Stimulated activated CD8-positive, alpha-beta memory T cell treated with anti-CD3 and anti-CD28 coated beads, Interleukin-12 subunit alpha, Interleukin-12 subunit beta, amount 100 ng/mL, for 24 hours (primary cell): ENCODE results near the gene ETV5.

Source experiments
- DNase-seq: peaks from one replicate; pipeline ENCODE4 v3.0.0-alpha.2; 2020; ENCODE audit errors: extremely low read depth

The ETV5 gene

GRCh38 chr3:186108941-186109865, at the start of gene ETV5:
TSS of gene ETV5 (minus strand) at chr3:186109089. CDS start at chr3:186105868, 3,221 bp downstream.
- DNase-seq, result peak; percentile 87

DNA sequence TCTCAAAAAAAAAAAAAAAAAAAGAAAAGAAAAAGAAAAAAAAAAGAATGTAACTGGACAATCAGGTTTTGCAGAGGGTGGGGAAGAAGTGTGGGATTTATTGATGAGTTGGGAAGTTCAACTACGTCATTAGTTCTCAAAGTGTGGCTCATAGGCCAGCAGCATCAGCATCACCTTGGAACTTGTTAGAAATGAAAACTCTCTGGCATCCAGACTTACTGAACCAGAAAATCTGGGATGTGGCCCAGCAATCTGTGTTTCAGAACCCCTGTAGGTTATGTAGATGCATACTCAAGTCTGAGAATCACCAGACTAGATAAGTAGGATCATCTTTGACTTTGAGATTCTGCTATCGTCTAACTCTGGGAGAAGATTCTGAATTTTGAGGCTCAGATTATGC, 45.8 kb upstream of the ETV5 start:
- DNase-seq, result no peak

GRCh38 chr3:186152889-186153292, 44.0 kb upstream of the ETV5 start:
- DNase-seq, result no peak

- DNase-seq, result no peak
Measured at GRCh38 chr3:186152361-186152798, 43.5 kb upstream of the ETV5 start.

DNA sequence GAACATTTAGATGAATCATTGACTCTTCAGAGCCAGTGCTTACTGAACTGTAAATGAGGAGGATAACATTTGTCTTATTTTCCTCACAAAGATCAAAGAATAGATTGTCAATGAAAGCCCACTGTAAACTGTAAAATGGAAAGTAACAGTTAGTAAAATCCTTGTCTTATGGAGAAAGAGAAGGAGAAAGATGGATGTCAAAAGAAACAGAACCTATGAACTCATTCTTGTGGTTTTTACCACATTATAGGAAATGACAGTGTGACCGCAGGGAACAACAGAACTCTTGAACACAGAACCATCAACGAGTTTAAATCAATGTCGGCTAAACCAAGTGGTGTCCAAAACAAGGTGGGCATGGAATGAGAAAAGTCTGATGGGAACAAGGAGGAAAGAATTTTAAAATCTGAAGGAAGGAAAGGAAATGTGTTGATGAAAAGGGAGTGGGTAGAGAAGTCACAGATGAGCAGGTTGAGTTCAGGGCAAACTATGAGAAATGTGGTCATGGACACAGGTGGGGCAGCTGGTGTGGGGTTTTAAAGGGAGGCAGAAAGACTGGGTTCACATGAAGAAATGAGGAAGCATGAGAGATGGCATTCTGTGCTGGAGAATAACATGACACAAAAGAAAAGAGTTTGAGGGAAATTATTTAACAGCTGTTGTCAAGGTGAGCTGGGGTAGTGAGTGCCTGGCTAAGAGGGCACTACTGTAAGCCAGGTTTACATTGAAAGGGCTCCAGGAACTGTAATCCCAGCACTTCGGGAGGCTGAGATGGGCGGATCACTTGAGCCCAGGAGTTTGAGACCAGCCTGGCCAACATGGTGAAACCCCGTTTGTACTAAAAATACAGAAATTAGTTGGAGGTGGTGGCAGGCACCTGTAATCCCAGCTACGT, 42.4 kb upstream of the ETV5 start:
- DNase-seq, result no peak

GRCh38 chr3:186150041-186150830, 41.3 kb upstream of the ETV5 start:
- DNase-seq, result no peak

GRCh38 chr3:186149319-186149960, 40.6 kb upstream of the ETV5 start:
- DNase-seq, result no peak

GRCh38 chr3:186144257-186144656, 35.4 kb upstream of the ETV5 start:
- no peak for DNase-seq

GRCh38 chr3:186143250-186143649, 34.4 kb upstream of the ETV5 start:
- no peak for DNase-seq

DNA sequence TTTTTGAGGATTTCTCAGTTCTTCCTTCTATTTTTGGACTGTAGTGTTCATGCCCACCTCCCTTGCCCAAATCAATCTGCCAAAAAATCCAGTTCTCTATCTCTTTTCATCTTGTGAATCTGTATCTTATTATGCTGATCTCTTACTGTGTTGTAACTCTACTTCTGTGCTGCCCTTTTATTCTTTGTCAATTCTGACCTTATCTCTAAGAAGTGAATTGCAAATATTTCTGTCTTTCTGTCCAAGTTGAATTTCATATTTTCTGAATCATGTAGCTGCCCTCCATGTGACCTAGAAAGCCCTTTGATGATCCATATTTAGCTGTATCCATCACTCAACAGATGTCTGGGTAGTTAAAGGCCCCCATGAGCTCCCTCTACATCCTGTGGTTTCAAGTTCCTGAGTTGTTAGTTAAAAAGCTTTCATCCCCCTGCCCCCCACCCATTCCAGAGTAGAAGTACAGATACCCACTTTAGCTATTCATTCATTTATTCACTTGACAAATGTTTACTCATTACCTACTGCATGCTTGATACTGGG, 33.6 kb upstream of the ETV5 start:
- DNase-seq, result no peak

- no peak for DNase-seq
Measured at GRCh38 chr3:186141790-186142189, 32.9 kb upstream of the ETV5 start.

DNA sequence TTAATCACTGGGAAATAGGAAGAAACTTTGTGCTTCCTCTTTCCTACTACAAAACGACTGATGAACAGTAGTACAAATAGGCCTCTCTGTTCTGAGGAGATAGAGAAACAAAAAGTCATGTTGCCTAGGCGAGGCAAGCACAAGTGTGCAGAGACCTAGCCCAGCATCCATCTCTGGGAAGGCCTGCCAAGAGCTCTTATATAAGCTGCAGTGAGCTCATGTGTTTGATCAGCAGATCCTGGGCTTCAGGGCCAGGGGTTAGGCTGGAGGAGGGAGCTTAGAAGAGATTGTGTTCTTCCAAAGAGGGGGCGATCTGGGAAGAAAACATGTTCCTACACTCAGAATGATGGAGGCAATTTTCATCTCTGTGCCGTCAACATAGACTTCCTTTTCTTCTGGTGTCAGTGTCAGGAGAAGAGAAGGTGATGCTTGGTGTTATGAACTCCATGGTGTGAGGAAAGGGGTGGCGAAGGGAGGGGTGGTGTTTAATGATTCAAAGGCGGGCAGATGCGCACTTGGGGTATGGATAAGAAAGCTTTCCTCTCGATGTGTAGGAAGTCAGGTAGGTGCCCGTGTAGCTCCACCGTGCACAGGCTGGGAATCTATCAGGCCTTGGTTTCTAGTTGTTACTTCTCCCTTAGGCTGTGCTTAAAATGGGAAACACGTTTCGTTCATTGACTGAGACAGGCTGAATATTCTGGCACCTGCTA, 29.5 kb upstream of the ETV5 start:
- no peak for DNase-seq

- DNase-seq, result no peak
Measured at GRCh38 chr3:186137051-186137685, 28.3 kb upstream of the ETV5 start.

GRCh38 chr3:186133980-186134379, 25.1 kb upstream of the ETV5 start:
- DNase-seq, result no peak

- no peak for DNase-seq
Measured at GRCh38 chr3:186132487-186132886, 23.6 kb upstream of the ETV5 start.

GRCh38 chr3:186129206-186129605, 20.3 kb upstream of the ETV5 start:
- no peak for DNase-seq

DNA sequence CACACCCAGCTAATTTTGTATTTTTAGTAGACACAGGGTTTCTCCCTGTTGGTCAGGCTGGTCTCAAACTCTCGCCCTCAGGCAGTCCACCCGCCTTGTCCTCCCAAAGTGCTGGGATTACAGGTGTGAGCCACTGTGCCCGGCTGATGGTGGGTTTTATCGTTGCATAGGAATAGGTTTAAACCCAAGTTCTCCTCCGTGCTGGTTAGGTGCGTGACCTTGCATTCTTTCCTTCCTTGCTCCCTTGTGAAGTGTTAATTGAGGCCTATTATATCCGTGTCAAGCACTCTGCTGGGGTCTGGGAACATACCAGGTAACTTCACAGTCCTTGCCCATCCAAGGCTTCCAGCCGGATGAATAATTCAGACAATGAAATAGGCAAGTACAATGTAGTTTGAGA, 19.3 kb upstream of the ETV5 start:
- no peak for DNase-seq

DNA sequence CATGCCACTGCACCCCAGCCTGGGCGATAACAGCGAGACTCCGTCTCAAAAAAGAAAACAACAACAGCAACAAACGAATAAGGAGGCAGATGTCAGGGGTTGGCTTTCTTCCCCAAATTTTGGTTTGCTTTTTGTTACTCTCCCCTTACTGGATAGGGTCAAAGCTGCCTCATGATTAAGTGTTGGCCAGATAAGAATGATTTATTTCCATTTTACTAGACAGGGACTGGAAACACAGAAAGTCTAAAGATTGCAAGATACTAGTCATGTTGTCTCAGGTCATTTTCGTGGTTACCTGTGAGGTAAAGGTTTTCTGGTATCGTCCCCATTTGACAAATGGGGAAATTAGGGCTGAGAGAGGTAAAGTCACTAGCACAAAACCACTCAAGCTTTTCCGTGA, 18.6 kb upstream of the ETV5 start:
- no peak for DNase-seq

DNA sequence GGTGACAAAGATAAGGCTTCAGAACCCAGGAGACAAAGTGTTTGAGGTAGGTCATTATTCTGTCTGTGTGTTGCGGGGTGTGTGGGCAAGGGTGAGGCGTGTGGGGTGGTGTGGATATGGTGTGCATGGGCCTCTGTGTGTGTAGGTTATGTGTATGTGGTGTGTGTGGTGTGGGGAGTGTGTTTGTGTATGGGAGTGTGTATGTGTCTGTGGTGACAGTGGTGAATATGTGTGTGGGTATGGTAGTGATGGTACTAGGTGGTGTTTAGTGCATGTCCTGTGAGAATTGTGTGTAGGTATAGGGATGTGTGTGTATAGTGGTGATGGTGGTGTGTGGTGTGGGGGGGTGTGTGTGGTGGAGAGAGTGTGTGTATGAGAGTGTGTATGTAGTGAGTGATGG, 16.2 kb upstream of the ETV5 start:
- DNase-seq, result no peak

DNA sequence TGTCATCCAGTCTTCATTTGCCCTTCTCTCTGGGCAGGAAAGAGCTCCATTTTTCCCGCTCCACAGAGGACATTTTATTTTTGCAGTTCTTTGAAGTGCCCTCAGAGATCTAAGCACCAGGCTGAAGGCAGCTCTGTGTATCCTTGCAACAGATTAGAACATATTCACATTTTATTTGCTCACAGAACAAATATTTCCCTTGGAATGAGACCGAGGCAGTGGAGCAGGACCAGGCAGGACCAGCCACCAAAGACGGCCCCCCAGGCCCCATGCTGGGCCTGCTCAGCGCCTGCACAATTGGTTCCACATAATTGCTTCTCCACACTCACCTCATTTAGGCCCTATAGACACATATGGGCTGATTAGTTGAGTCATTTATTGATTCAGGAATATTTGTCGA, 15.7 kb upstream of the ETV5 start:
- DNase-seq, result no peak
